D721Med (cell line): ENCODE measurements around the gene ATP2A2.

ENCODE experiments used
- DNase-seq: peaks from one replicate; pipeline ENCODE4 v3.0.0; 2011; ENCODE audit warnings: low spot score; ENCODE audit not compliant: insufficient read length
- FAIRE-seq: peaks from 2 replicates; lab custom pipeline; 2011; peaks lifted over from hg19 to GRCh38; lab: Jason Lieb, UNC
- TF ChIP-seq, protein P1 (sequence below): IDR thresholded peaks from 2 replicates; pipeline ENCODE4 v1.5.1; 2012; ENCODE audit warnings: mild to moderate bottlenecking, control low read depth; ENCODE audit not compliant: insufficient read depth; ENCODE audit errors: missing control alignments

Gene ATP2A2

DNA sequence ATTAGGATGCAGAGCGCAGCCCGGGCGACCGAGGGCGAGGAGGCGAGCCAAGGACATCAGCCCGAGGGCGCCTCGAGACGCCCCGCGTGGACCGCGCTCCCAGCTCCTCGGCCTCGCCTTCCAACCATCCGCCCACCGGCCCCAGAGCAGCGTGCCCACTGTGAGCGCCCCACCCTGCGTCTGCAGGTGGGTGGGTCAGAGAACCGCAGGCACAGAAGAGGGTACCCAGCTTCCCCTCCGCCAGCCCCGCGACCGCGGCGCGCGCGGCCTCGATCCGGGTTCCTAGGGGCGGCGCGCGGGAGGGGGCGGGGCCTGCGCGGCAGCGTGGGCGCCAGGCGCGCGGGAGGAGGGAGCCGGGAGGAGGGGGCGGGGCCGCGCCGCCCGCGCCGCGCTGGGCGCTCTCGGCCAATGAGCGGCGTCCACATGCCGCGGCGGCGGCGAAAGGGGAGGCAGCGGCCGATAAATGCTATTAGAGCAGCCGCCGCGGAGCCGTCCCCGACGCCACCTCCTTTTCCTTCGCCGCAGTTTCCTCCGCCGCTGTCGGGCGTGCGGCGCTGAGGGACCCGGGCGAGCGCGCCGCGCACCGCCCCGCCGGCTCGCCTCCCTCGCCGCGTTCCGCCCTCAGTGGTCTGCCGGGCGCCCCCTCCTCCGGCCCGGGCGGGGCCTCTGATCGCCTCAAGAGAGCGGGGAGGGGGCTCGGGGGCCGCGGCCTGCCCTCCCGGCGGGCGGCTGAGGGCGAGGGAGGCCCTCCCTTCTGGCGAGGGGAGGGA, at the start of gene ATP2A2:
Gene ATP2A2, plus strand, starts transcription at position 469 of the 770 bp plus-strand sequence. CDS start 543 bp downstream, outside the sequence.
- peak; percentile 67 for DNase-seq
- no peak for FAIRE-seq
- TF ChIP-seq, protein P1, sequence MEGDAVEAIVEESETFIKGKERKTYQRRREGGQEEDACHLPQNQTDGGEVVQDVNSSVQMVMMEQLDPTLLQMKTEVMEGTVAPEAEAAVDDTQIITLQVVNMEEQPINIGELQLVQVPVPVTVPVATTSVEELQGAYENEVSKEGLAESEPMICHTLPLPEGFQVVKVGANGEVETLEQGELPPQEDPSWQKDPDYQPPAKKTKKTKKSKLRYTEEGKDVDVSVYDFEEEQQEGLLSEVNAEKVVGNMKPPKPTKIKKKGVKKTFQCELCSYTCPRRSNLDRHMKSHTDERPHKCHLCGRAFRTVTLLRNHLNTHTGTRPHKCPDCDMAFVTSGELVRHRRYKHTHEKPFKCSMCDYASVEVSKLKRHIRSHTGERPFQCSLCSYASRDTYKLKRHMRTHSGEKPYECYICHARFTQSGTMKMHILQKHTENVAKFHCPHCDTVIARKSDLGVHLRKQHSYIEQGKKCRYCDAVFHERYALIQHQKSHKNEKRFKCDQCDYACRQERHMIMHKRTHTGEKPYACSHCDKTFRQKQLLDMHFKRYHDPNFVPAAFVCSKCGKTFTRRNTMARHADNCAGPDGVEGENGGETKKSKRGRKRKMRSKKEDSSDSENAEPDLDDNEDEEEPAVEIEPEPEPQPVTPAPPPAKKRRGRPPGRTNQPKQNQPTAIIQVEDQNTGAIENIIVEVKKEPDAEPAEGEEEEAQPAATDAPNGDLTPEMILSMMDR, result no peak

DNA sequence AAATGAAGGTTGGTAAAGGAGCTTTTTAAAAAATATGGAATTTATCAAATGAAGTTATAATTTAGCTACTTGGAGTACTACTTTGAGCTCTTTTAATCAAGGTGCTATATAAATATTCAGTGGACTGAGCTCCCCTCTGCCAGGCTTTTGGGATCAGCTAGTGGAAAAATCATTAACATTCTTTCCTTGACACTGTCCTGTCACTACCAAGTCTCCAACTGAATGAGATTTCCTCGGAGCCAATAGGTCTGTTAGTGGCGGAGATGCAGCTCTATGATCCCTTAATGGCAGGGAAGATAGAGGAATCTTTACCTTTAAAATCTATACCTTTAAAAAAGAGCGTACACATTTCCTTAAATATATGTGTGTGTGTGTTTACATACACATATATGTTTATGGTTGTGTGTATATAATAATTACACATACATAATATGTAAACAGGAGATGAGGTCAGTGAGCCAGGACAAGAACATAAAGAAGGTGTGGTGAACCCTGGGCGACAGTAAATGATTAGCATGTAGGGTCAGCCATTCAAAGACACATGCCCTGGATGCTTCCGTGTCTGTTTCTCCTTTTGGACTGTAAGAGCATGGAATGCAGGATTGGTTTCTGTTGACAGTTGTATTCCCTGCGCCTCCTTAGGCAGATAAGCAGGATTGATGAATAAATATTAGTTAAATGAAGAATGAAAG, 47.7 kb upstream of the ATP2A2 start:
- FAIRE-seq (no peak), DNase-seq (no peak)
- TF ChIP-seq, protein P1, result no peak

DNA sequence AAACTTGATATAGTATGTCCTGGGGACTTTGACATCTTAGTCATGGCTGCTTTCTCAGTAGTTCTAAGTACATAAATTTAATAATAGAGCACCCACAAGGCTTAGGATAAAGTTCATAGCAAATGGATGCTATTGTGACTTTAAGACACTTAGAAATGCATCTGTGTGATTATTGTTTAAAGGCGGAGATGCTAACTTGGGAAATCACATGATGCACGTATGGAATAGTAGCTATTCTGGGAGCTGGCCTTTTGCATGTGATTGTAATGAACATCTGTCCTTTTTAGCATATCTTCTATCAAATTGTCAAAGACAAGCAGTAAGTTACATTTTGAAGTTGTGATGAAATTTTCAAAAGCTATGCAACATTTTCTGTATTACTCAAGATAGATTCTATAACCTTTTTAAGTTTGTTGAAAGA, 46.7 kb upstream of the ATP2A2 start:
- DNase-seq (no peak), FAIRE-seq (no peak)

DNA sequence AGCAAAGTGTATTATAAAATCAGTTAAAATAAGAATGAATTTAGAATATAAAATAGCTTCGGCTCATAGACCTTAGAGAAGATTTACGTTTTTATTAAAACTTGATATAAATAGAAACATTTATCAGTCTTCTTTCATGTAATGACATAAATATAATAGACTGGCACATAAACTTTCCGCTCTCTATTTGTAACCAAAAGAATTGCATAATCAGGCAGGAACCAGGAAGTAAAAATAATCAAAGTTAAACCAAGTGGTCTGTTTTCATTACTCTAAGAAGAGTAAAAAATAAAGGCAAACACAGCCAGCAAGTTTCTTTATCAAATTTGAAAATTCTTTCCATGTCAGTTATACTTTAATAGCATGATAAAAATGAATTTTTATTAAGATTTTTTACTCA, 46.3 kb upstream of the ATP2A2 start:
- TF ChIP-seq, protein P1, result no peak
- DNase-seq (no peak), FAIRE-seq (no peak)

More for the DNA sequence above, 46.7 kb upstream of the ATP2A2 start:
- TF ChIP-seq, protein P1, result no peak

DNA sequence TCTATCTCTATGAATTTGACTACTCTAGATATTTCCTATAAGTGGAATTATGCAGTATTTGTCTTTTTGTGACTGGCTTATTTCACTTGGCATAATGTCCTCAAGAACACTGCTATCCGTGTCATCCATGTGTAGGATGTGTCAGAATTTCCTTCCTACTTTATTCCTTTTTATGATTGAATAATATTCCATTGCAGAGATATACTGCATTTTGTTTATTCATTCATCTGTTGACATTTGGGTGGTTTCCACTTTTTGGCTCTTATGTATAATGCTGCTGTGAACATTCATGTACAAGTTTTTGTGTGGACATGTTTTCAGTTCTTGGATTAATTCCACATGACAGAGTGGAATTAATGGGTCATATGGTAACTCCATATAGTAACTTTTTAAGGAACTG, 45.7 kb upstream of the ATP2A2 start:
- no peak for DNase-seq
- no peak for FAIRE-seq
- TF ChIP-seq, protein P1, result no peak

DNA sequence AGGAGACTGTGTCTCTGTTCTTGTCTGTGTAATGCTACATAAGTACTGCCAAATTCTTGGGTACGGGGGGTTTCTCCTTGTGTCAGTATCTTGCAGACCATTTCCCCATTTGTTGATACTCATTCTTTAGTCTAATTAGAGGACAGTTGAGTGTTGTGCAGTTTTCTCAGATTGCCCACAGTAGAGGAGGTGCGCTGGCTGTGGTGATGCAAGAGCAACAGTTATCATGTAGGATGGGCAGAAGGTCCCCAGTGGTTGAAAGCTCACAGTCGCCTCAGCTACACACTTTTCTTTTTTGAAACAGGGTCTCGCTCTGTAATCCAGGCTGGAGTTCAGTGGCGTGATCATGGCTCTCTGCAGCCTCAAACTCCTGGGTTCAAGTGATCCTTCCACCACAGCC, 37.8 kb upstream of the ATP2A2 start:
- no peak for DNase-seq
- no peak for FAIRE-seq
- TF ChIP-seq, protein P1, result no peak
